ENCODE measurements around the gene FDXR.

DNA sequence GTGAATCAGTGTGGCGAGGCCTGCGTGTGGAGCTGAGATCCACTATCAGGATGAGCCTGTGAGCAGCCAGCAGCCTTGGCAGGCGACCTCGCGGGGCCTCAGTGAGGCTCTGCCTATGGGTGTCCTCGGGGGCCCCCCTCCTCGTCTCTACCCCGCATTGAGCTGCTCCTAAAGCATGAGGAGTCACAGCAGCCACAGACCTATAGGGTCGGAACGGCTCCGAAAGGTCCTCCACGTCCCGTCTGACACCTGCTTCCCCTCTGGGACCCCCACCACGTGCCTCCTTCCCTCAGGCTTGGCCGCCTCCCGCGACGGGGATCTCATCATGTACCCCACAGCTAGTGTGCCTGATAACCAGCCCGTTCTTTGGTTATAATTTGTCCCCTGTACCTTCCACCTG, 41.9 kb downstream of the FDXR start:
- TF ChIP-seq, protein P1, sequence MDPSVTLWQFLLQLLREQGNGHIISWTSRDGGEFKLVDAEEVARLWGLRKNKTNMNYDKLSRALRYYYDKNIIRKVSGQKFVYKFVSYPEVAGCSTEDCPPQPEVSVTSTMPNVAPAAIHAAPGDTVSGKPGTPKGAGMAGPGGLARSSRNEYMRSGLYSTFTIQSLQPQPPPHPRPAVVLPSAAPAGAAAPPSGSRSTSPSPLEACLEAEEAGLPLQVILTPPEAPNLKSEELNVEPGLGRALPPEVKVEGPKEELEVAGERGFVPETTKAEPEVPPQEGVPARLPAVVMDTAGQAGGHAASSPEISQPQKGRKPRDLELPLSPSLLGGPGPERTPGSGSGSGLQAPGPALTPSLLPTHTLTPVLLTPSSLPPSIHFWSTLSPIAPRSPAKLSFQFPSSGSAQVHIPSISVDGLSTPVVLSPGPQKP (IDR thresholded peaks at IDR 0.05; ENCODE audit: low read depth, low read length), result no peak
- TF ChIP-seq, protein P2, sequence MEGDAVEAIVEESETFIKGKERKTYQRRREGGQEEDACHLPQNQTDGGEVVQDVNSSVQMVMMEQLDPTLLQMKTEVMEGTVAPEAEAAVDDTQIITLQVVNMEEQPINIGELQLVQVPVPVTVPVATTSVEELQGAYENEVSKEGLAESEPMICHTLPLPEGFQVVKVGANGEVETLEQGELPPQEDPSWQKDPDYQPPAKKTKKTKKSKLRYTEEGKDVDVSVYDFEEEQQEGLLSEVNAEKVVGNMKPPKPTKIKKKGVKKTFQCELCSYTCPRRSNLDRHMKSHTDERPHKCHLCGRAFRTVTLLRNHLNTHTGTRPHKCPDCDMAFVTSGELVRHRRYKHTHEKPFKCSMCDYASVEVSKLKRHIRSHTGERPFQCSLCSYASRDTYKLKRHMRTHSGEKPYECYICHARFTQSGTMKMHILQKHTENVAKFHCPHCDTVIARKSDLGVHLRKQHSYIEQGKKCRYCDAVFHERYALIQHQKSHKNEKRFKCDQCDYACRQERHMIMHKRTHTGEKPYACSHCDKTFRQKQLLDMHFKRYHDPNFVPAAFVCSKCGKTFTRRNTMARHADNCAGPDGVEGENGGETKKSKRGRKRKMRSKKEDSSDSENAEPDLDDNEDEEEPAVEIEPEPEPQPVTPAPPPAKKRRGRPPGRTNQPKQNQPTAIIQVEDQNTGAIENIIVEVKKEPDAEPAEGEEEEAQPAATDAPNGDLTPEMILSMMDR (IDR thresholded peaks at IDR 0.05), result no peak
- TF ChIP-seq ZSCAN20 (CRISPR knock-in tag; IDR thresholded peaks at IDR 0.05) (no peak), GATA3 (IDR thresholded peaks at IDR 0.05; ENCODE audit: borderline replicate concordance) (no peak), BHLHE40 (IDR thresholded peaks at IDR 0.05; ENCODE audit: low read depth, low read length) (no peak), MAX (IDR thresholded peaks at IDR 0.05) (no peak), MAZ (IDR thresholded peaks at IDR 0.05; ENCODE audit: borderline replicate concordance, low read depth, low read length) (no peak), ESRRA (IDR thresholded peaks at IDR 0.05; ENCODE audit: borderline replicate concordance, low read length) (no peak), NFE2L2 (conservative IDR thresholded peaks at IDR 0.05; ENCODE audit: low read length) (no peak)
- TF ChIP-seq, protein P3, sequence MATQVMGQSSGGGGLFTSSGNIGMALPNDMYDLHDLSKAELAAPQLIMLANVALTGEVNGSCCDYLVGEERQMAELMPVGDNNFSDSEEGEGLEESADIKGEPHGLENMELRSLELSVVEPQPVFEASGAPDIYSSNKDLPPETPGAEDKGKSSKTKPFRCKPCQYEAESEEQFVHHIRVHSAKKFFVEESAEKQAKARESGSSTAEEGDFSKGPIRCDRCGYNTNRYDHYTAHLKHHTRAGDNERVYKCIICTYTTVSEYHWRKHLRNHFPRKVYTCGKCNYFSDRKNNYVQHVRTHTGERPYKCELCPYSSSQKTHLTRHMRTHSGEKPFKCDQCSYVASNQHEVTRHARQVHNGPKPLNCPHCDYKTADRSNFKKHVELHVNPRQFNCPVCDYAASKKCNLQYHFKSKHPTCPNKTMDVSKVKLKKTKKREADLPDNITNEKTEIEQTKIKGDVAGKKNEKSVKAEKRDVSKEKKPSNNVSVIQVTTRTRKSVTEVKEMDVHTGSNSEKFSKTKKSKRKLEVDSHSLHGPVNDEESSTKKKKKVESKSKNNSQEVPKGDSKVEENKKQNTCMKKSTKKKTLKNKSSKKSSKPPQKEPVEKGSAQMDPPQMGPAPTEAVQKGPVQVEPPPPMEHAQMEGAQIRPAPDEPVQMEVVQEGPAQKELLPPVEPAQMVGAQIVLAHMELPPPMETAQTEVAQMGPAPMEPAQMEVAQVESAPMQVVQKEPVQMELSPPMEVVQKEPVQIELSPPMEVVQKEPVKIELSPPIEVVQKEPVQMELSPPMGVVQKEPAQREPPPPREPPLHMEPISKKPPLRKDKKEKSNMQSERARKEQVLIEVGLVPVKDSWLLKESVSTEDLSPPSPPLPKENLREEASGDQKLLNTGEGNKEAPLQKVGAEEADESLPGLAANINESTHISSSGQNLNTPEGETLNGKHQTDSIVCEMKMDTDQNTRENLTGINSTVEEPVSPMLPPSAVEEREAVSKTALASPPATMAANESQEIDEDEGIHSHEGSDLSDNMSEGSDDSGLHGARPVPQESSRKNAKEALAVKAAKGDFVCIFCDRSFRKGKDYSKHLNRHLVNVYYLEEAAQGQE (IDR thresholded peaks at IDR 0.05), result no peak
- TF ChIP-seq, protein P4, sequence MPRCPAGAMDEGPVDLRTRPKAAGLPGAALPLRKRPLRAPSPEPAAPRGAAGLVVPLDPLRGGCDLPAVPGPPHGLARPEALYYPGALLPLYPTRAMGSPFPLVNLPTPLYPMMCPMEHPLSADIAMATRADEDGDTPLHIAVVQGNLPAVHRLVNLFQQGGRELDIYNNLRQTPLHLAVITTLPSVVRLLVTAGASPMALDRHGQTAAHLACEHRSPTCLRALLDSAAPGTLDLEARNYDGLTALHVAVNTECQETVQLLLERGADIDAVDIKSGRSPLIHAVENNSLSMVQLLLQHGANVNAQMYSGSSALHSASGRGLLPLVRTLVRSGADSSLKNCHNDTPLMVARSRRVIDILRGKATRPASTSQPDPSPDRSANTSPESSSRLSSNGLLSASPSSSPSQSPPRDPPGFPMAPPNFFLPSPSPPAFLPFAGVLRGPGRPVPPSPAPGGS (IDR thresholded peaks at IDR 0.05), result no peak
